Osteoblast (primary cell): ENCODE results near the gene SLC39A11. TPM values are rescaled to one million over a fixed set of nuclear protein-coding genes. Genes with fewer than 3 reads are reported as not detected.

Experiments
- DNase-seq: peaks from one replicate; pipeline ENCODE4 v3.0.0; 2011; ENCODE audit warnings: low spot score, mixed read lengths; ENCODE audit not compliant: insufficient read length; ENCODE audit errors: missing footprints
- H2AFZ ChIP-seq: 2 replicates; pipeline ENCODE4 v1.6.0; 2011; ENCODE audit warnings: mild to moderate bottlenecking, low read length
- H3K27ac ChIP-seq: 2 replicates; pipeline ENCODE4 v1.5.1; 2011; ENCODE audit warnings: mild to moderate bottlenecking, low read depth, low read length, moderate library complexity
- H3K27me3 ChIP-seq: 2 replicates; pipeline ENCODE4 v1.6.0; 2012; ENCODE audit warnings: mild to moderate bottlenecking, control low read depth, inconsistent platforms, low read length, moderate library complexity; ENCODE audit not compliant: insufficient read depth
- H3K36me3 ChIP-seq: 2 replicates; pipeline ENCODE4 v1.5.1; 2011; ENCODE audit warnings: mild to moderate bottlenecking, low read length, control low read depth, moderate library complexity; ENCODE audit not compliant: insufficient read depth
- H3K4me1 ChIP-seq: 2 replicates; pipeline ENCODE4 v1.5.1; 2011; ENCODE audit warnings: mild to moderate bottlenecking, low read length, control low read depth, moderate library complexity; ENCODE audit not compliant: insufficient read depth
- H3K4me2 ChIP-seq: 2 replicates; pipeline ENCODE4 v1.6.0; 2011; ENCODE audit warnings: mild to moderate bottlenecking, low read length; ENCODE audit not compliant: insufficient read depth
- H3K4me3 ChIP-seq: fragments of 200-600 bp; sonication (generic); 3 replicates; pipeline ENCODE4 v1.5.1; 2012; ENCODE audit warnings: mild to moderate bottlenecking, low read length, inconsistent platforms; ENCODE audit not compliant: insufficient read depth
- H3K79me2 ChIP-seq: 2 replicates; pipeline ENCODE4 v1.6.0; 2012; ENCODE audit warnings: mild to moderate bottlenecking, low read length, control low read depth, inconsistent platforms; ENCODE audit not compliant: insufficient read depth
- H3K9me3 ChIP-seq: 2 replicates; pipeline ENCODE4 v1.5.1; 2011; ENCODE audit warnings: low read depth, low read length, control low read depth
- H4K20me1 ChIP-seq: 2 replicates; pipeline ENCODE4 v1.6.0; 2012; ENCODE audit warnings: mild to moderate bottlenecking, low read length, control low read depth; ENCODE audit not compliant: insufficient read depth
- total RNA-seq: library from RNA; depleted of rRNA; stranded (reverse); fragments of >200 nt; gene quantifications from 2 replicates; pipeline ENCODE4 v1.2.3, GENCODE V29; 2012
- TF ChIP-seq, protein P1 (sequence below): IDR thresholded peaks from 2 replicates; pipeline ENCODE4 v1.5.1; 2011; ENCODE audit warnings: mild to moderate bottlenecking, low read depth, low read length, moderate library complexity; ENCODE audit errors: extremely low read depth

The SLC39A11 gene
- total RNA-seq, 1 donor, result 27.1 TPM

DNA sequence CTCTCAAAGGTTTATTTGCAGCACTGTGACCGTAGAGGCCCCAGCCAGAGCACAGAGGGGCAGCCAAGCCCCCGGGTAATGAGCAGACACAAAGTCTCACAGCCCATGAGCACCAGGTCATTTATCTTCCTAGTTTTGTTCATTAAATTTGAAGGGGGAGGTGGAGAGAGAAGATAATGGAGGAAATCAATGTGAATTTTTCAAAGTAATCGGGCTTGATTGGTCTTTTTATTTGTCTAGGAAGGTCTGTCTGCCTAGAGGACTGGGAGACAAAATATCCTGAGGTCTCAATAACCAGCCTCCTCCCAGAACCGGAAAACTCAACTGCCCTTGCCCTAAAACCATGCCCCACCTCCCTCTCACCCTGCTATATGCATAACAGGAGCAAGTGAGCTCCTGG, 189.0 kb downstream of the SLC39A11 start:
- no peaks in the 10 kb centered on the region for H3K4me1 ChIP-seq
- no peaks in the 10 kb centered on the region for H3K79me2 ChIP-seq
- TF ChIP-seq, protein P1, sequence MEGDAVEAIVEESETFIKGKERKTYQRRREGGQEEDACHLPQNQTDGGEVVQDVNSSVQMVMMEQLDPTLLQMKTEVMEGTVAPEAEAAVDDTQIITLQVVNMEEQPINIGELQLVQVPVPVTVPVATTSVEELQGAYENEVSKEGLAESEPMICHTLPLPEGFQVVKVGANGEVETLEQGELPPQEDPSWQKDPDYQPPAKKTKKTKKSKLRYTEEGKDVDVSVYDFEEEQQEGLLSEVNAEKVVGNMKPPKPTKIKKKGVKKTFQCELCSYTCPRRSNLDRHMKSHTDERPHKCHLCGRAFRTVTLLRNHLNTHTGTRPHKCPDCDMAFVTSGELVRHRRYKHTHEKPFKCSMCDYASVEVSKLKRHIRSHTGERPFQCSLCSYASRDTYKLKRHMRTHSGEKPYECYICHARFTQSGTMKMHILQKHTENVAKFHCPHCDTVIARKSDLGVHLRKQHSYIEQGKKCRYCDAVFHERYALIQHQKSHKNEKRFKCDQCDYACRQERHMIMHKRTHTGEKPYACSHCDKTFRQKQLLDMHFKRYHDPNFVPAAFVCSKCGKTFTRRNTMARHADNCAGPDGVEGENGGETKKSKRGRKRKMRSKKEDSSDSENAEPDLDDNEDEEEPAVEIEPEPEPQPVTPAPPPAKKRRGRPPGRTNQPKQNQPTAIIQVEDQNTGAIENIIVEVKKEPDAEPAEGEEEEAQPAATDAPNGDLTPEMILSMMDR, result no peak
- no peak overlapping the region for H3K4me3 ChIP-seq
- no peaks in the 10 kb centered on the region for H3K9me3 ChIP-seq
- no peak overlapping the region for H3K27ac ChIP-seq
- no peak overlapping the region for H3K4me2 ChIP-seq
- no peak overlapping the region for H2AFZ ChIP-seq
- no peaks in the 10 kb centered on the region for H3K27me3 ChIP-seq
- H3K36me3 ChIP-seq, result no peaks in the 10 kb centered on the region
- peaks cover 6% of the 10 kb centered on the region for H4K20me1 ChIP-seq
- no peak for DNase-seq

DNA sequence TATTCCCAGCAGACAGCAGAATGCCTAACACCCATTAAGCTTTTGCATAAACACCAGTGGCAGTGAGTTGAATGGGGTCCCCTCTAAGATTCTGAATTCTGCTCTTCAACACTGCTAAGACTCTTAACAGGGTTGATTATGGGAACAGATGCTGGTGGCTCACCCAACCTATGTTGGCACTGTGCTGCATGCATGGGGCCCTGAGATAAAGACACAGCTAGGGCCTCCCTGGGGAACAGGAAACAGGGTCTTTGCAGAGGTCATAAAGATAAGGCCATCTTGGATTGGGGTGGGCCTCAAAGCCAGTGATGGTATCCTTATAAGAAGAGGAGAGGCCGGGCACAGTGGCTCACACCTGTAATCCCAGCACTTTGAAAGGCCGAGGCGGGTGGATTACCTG, 190.8 kb downstream of the SLC39A11 start:
- Histone ChIP-seq H3K4me2 (no peak overlapping the region), H3K4me3 (no peak overlapping the region), H3K79me2 (no peaks in the 10 kb centered on the region), H4K20me1 (peaks cover 5% of the 10 kb centered on the region), H3K36me3 (no peaks in the 10 kb centered on the region), H2AFZ (no peak overlapping the region), H3K9me3 (no peaks in the 10 kb centered on the region), H3K27ac (no peak overlapping the region), H3K4me1 (no peaks in the 10 kb centered on the region), H3K27me3 (no peaks in the 10 kb centered on the region)
- TF ChIP-seq, protein P1, result no peak
- DNase-seq, result no peak

DNA sequence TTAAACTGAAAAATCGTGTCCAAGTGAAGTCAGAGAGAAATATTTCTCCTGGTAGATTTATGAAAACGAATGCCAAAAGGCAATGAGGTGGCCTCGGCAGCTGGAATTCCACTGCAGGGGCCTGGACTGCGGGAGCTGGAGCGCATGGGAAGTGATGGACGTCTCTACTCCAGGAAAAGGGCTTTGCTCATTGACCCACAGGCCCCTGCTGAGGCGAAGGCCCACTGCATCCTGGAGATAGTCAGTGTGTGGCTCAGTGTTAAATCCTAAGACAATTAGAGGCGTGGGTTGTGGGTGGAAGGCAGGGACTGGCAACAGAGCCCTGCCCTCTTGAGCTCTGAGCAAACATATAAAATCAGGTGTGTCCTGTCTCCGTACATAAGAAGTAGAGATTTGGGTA, 191.4 kb downstream of the SLC39A11 start:
- H4K20me1 ChIP-seq, result no peaks in the 10 kb centered on the region
- no peaks in the 10 kb centered on the region for H3K79me2 ChIP-seq
- no peak for DNase-seq
- TF ChIP-seq, protein P1, result no peak
- no peaks in the 10 kb centered on the region for H3K9me3 ChIP-seq
- no peaks in the 10 kb centered on the region for H3K27me3 ChIP-seq
- H3K4me1 ChIP-seq, result peaks cover 4% of the 10 kb centered on the region
- H3K4me2 ChIP-seq, result no peak overlapping the region
- H2AFZ ChIP-seq, result no peak overlapping the region
- H3K36me3 ChIP-seq, result no peaks in the 10 kb centered on the region
- no peak overlapping the region for H3K4me3 ChIP-seq
- no peak overlapping the region for H3K27ac ChIP-seq

DNA sequence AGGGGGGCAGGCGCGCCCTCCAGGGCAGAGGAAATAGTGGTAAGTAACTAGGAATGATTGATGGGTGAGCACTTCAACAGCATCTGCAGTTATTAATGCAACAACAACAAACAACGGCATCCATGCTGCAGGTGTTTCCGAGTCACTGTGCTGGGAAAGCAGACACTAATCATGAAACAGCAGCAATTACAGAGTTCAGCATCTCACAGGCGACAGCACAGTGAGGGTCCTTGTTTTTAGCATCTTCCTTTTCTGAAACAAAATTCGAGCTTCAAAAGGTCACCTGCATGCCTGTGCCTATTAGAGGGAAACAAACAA, 191.9 kb downstream of the SLC39A11 start:
- H2AFZ ChIP-seq, result no peak overlapping the region
- no peaks in the 10 kb centered on the region for H3K27me3 ChIP-seq
- no peaks in the 10 kb centered on the region for H3K9me3 ChIP-seq
- no peak overlapping the region for H3K27ac ChIP-seq
- H3K4me1 ChIP-seq, result peaks cover 4% of the 10 kb centered on the region
- no peaks in the 10 kb centered on the region for H4K20me1 ChIP-seq
- no peak overlapping the region for H3K4me2 ChIP-seq
- TF ChIP-seq, protein P1, result no peak
- no peak overlapping the region for H3K4me3 ChIP-seq
- H3K36me3 ChIP-seq, result no peaks in the 10 kb centered on the region
- DNase-seq, result no peak
- no peaks in the 10 kb centered on the region for H3K79me2 ChIP-seq
